HCT116 (cell line): ENCODE results near the gene TM9SF2. TPM values are rescaled to one million over a fixed set of nuclear protein-coding genes. Genes with fewer than 3 reads are reported as not detected.

Source experiments
- ATAC-seq: fragments of 200-7000 bp; cut with Tn5 transposase; 2 replicates; pipeline ENCODE4 v1.9.1; 2020; ENCODE audit warnings: mild to moderate bottlenecking, moderate library complexity
- BruUV-seq: library from RNA; stranded (reverse); fragments of 400-500 nt; replicated peaks from 2 replicates; lab custom pipeline; 2021; lab: Mats Ljungman, UMichigan
- CTCF ChIA-PET: fragments of 300-600 bp; sonication (Branson Sonifier 250); formaldehyde crosslinking; loops from one replicate; lab custom pipeline; 2021; ENCODE audit warnings: antibody characterized with exemption; lab: Charles Lee
- POLR2A ChIA-PET: fragments of 300-600, 350-600 bp; sonication (Branson Sonifier 250); formaldehyde crosslinking; loops from one replicate; lab custom pipeline; 2021; ENCODE audit warnings: antibody characterized with exemption; lab: Charles Lee
- RAD21 ChIA-PET, 2 experiments: fragments of 300-600 bp; sonication (Branson Sonifier 250); formaldehyde crosslinking; loops; one replicate each; lab custom pipeline; 2023; ENCODE audit warnings: low total read pairs in 2 of 2; ENCODE audit not compliant: uncharacterized antibody in 2 of 2, unreplicated experiment in 2 of 2, low non-redundant PET in 1 of 2; lab: Charles Lee
- DNase-seq: peaks from one replicate; pipeline ENCODE4 v3.0.0-alpha.2; 2010; ENCODE audit warnings: low read depth, low spot score
- H2AFZ ChIP-seq: fragments of 200-600 bp; shearing (Covaris generic), sonication (generic); 2 replicates; pipeline ENCODE4 v1.6.1; 2017; ENCODE audit warnings: low read depth, mixed run types, mixed read lengths, antibody characterized with exemption, low read length; ENCODE audit not compliant: poor library complexity, severe bottlenecking
- H3K27ac ChIP-seq: 2 replicates; pipeline ENCODE4 v1.5.1; 2012; ENCODE audit warnings: low read depth, low read length
- H3K27me3 ChIP-seq: fragments of 200-600 bp; sonication (generic); 2 replicates; pipeline ENCODE4 v1.6.1; 2016; ENCODE audit warnings: mixed run types, low read length, mixed read lengths; ENCODE audit not compliant: insufficient read depth
- H3K36me3 ChIP-seq, 2 experiments: fragments of 200-500 bp in 1 of 2; fragments of 200-600 bp in 1 of 2; sonication (Bioruptor generic) in 1 of 2; sonication (generic) in 1 of 2; 2 replicates each; pipeline versions ENCODE4 v1.5.1 to v1.6.1; 2014 to 2016; ENCODE audit warnings: low read length in 2 of 2, inconsistent platforms in 1 of 2, mixed read lengths in 1 of 2, mixed run types in 1 of 2; ENCODE audit not compliant: insufficient read depth in 2 of 2, control insufficient read depth in 1 of 2
- H3K4me1 ChIP-seq, 2 experiments: fragments of 200-600 bp in 1 of 2; sonication (generic) in 1 of 2; 2 replicates each; pipeline versions ENCODE4 v1.5.1 to v1.6.1; 2012 to 2017; ENCODE audit warnings: low read length in 2 of 2, inconsistent platforms in 1 of 2, mild to moderate bottlenecking in 1 of 2, mixed read lengths in 1 of 2, mixed run types in 1 of 2, moderate library complexity in 1 of 2; ENCODE audit not compliant: insufficient read depth in 2 of 2, control insufficient read depth in 1 of 2
- H3K4me2 ChIP-seq: fragments of 200-600 bp; sonication (generic); 2 replicates; pipeline ENCODE4 v1.6.1; 2017; ENCODE audit warnings: mixed run types, low read length, mixed read lengths
- H3K4me3 ChIP-seq, 2 experiments: fragments of 200-600 bp in 1 of 2; sonication (generic) in 1 of 2; replicated peaks in 1 of 2; 2 replicates each; pipeline ENCODE4 v1.5.1; 2011 to 2016; ENCODE audit warnings: low read length in 2 of 2, control low read depth in 1 of 2, low read depth in 1 of 2, mild to moderate bottlenecking in 1 of 2, mixed read lengths in 1 of 2, mixed run types in 1 of 2
- H3K79me2 ChIP-seq: fragments of 200-600 bp; sonication (generic); 2 replicates; pipeline ENCODE4 v1.6.1; 2017; ENCODE audit warnings: mild to moderate bottlenecking, mixed run types, low read length, moderate library complexity, mixed read lengths; ENCODE audit not compliant: insufficient read depth
- H3K9ac ChIP-seq: fragments of 200-600 bp; sonication (generic); 2 replicates; pipeline ENCODE4 v1.6.1; 2016; ENCODE audit warnings: low read length, mixed read lengths
- H3K9me2 ChIP-seq: fragments of 200-600 bp; sonication (generic), shearing (Covaris generic); 2 replicates; pipeline ENCODE4 v1.6.1; 2017; ENCODE audit warnings: mixed run types, mild to moderate bottlenecking, moderate library complexity; ENCODE audit not compliant: insufficient read depth
- H3K9me3 ChIP-seq, 2 experiments: fragments of 200-500 bp in 1 of 2; fragments of 200-600 bp in 1 of 2; sonication (Bioruptor generic) in 1 of 2; sonication (generic) in 1 of 2; 2 replicates each; pipeline ENCODE4 v1.6.1; 2014 to 2017; ENCODE audit warnings: low read length in 2 of 2, mixed read lengths in 2 of 2, inconsistent platforms in 1 of 2, low read depth in 1 of 2, mild to moderate bottlenecking in 1 of 2, mixed run types in 1 of 2, moderate library complexity in 1 of 2; ENCODE audit not compliant: control insufficient read depth in 1 of 2, insufficient read depth in 1 of 2
- H4K20me1 ChIP-seq: fragments of 200-600 bp; sonication (generic), shearing (Covaris generic); 2 replicates; pipeline ENCODE4 v1.6.1; 2017; ENCODE audit warnings: mixed run types, mild to moderate bottlenecking, moderate library complexity; ENCODE audit not compliant: insufficient read depth
- EZH2phosphoT487 ChIP-seq: fragments of 200-600 bp; IDR thresholded peaks from 2 replicates; pipeline ENCODE4 v1.6.1; 2018; ENCODE audit warnings: antibody characterized with exemption, borderline replicate concordance
- POLR2A ChIP-seq: IDR thresholded peaks from 2 replicates; pipeline ENCODE4 v1.7.0; 2011; ENCODE audit warnings: borderline replicate concordance; ENCODE audit not compliant: insufficient read depth, insufficient read length; ENCODE audit errors: extremely low read depth
- POLR2AphosphoS5 ChIP-seq: IDR thresholded peaks from 2 replicates; pipeline ENCODE4 v1.6.1; 2011; ENCODE audit warnings: mild to moderate bottlenecking, low read depth, low read length, moderate library complexity
- SIN3A ChIP-seq: IDR thresholded peaks from 2 replicates; pipeline ENCODE4 v1.6.1; 2012; ENCODE audit warnings: low read depth
- SRF ChIP-seq: IDR thresholded peaks from 2 replicates; pipeline ENCODE4 v1.6.1; 2012; ENCODE audit warnings: low read depth
- intact Hi-C: fragments of 100-400 bp; cut with micrococcal nuclease; formaldehyde crosslinking; loops from 2 replicates; pipeline ENCODE4 v1.10.0; 2022
- total RNA-seq: library from RNA; stranded (reverse); gene quantifications from one replicate; pipeline ENCODE4 v1.2.1, GENCODE V29; 2021; ENCODE audit not compliant: unreplicated experiment
- TF ChIP-seq, protein P1 (sequence below): IDR thresholded peaks from 2 replicates; pipeline ENCODE4 v1.6.1; 2012

Gene TM9SF2
- total RNA-seq, 1 experiment from 2014 or later = 77.8 TPM

DNA sequence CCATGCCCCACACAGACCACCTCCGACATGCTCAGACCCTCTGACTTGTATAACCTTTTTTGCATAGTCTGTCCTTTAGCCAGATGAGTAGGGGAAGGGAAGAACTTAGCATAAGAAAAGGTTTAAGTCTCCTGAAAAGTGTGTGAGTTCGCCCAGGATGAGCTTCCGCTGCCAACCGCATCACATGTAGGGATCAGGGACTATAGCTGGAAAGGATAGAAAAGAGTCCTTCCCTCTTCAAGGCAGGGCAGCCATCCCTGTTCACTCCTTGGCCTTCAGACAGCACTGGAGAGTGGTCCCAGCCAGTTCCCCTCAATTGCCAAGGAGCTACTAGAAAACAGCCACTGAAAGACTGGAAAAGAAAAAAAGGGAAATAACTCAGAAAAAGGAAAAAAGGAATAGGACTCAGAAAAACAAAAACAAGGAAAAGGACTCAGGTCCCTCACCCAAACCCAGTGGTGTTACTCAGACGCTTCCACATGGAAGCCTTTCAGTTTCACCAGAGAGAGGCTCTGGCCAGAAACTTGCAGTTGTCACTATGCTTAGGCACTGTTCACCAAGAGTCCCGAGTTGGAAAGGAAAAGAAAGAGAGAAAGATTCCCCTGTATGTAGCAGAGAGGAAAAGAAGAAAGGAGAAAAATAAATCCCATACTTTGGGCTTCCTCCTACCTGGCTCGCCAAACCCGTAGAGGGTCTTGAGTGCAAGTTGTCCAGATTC lies 5.6 kb upstream of the TM9SF2 start:
- no peaks in the 10 kb centered on the region for H3K36me3 ChIP-seq
- no TSS peak for BruUV-seq
- H3K9me3 ChIP-seq = no peaks in the 10 kb centered on the region
- H3K27ac ChIP-seq = no peak overlapping the region
- H3K4me2 ChIP-seq = peak overlapping the region; percentile 72
- intact Hi-C loops = no loop called here
- peak overlapping the region; percentile 34 to 48 for H3K4me3 ChIP-seq
- peaks cover 14 to 44% of the 10 kb centered on the region in 2 experiments; a peak in 3 of 4 replicates for H3K4me1 ChIP-seq
- ChIA-PET POLR2A (no interaction called here), CTCF (no interaction called here), RAD21 (no interaction called here)
- no peaks in the 10 kb centered on the region for H3K9me2 ChIP-seq
- TF ChIP-seq SIN3A (no peak), POLR2A (no peak), EZH2phosphoT487 (no peak), SRF (no peak)
- H2AFZ ChIP-seq = no peak overlapping the region
- peak overlapping the region; percentile 32 for H3K9ac ChIP-seq
- DNase-seq (no peak), ATAC-seq (no peak)
- no peaks in the 10 kb centered on the region for H3K27me3 ChIP-seq
- H4K20me1 ChIP-seq = no peaks in the 10 kb centered on the region
- no peaks in the 10 kb centered on the region for H3K79me2 ChIP-seq

DNA sequence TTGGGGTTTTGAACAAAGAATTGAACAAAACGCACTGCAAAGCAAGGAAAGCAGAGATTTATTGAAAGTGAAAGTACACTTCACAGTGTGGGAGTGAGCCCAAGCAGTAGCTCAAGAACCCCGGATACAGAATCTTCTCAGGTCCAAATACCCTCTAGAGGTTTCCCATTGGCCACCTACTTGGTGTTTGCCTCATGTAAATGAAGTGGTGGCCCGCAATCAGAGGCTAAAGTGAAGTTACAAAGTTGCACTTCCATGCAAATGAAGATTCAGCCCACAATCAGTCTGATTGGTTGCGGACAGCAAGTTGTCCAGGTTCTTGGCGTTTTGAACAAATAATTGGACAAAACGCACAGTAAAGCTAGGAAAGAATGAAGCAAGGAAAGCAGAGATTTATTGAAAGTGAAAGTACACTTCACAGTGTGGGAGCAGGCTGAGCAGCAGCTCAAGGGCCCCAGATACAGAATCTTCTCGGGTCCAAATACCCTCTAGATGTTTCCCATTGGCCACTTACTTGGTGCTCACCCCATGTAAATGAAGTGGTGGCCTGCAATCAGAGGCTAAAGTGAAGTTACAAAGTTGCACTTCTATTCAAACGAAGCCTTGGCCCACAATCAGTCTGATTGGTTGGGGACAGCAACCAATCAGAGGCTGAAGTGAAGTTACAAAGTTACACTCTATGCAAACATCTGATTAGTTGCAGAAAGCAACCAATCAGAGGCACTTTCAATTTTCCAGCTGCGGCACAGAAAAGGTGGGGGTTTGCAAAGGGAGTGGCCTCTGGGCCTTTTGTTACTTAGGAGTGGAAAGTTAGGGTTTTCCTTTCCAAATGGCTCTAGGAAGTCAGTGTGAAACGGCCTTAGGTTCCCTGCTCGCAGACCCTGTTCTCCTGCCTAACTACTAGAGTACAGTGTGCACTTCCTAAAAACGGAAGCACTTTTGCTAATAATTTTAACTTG lies 4.8 kb upstream of the TM9SF2 start:
- POLR2A ChIA-PET = no interaction called here
- CTCF ChIA-PET = no interaction called here
- peak overlapping the region; percentile 32 for H3K9ac ChIP-seq
- no peaks in the 10 kb centered on the region for H3K36me3 ChIP-seq
- peaks cover 14 to 48% of the 10 kb centered on the region in 2 experiments; a peak in 3 of 4 replicates for H3K4me1 ChIP-seq
- peak; percentile 52 for TF ChIP-seq POLR2AphosphoS5
- TF ChIP-seq, protein P1, sequence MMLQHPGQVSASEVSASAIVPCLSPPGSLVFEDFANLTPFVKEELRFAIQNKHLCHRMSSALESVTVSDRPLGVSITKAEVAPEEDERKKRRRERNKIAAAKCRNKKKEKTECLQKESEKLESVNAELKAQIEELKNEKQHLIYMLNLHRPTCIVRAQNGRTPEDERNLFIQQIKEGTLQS = no peak
- H3K9me2 ChIP-seq = no peaks in the 10 kb centered on the region
- no peaks in the 10 kb centered on the region for H4K20me1 ChIP-seq
- peak overlapping the region; percentile 53 for H2AFZ ChIP-seq
- peak overlapping the region; percentile 34 to 48 for H3K4me3 ChIP-seq
- RAD21 ChIA-PET = no interaction called here
- H3K27ac ChIP-seq = no peak overlapping the region
- H3K27me3 ChIP-seq = no peaks in the 10 kb centered on the region
- peak overlapping the region; percentile 72 for H3K4me2 ChIP-seq
- no peaks in the 10 kb centered on the region for H3K9me3 ChIP-seq
- intact Hi-C loops = no loop called here
- TSS peak; percentile 46 for BruUV-seq
- ATAC-seq = no peak
- DNase-seq = peak; percentile 36
- peaks cover 2% of the 10 kb centered on the region; the same call in 1 of the 2 replicates for H3K79me2 ChIP-seq
